Loucy (cell line): ENCODE data around the gene CNTROB.

Source experiments
- CTCF ChIP-seq: fragments of 200-600 bp; sonication (generic); conservative IDR thresholded peaks from 2 replicates; pipeline ENCODE4 v1.5.1; 2014; ENCODE audit warnings: mild to moderate bottlenecking, antibody characterized with exemption, low read length
- EZH2phosphoT487 ChIP-seq: fragments of 200-600 bp; IDR thresholded peaks from 2 replicates; pipeline ENCODE4 v1.6.1; 2018; ENCODE audit warnings: antibody characterized with exemption, mild to moderate bottlenecking, moderate library complexity, borderline replicate concordance

GRCh38 chr17:7915611-7916384, 16.2 kb upstream of the CNTROB start, which contains the start of gene RNF227:
- TF ChIP-seq CTCF = no peak
- TF ChIP-seq EZH2phosphoT487 = no peak
